CD14-positive monocyte (primary cell): ENCODE measurements around the gene MGAT5. TPM values are rescaled to one million over a fixed set of nuclear protein-coding genes. Genes with fewer than 3 reads are reported as not detected.

Experiments used
- DNase-seq, 3 donors: peaks; one replicate each; pipeline ENCODE4 v3.0.0-alpha.2; 2011 to 2022
- H2AFZ ChIP-seq: 2 replicates; pipeline ENCODE4 v1.6.0; 2012; ENCODE audit warnings: mild to moderate bottlenecking, low read depth, low read length, inconsistent platforms; ENCODE audit not compliant: insufficient read depth, poor library complexity, severe bottlenecking
- H3K27ac ChIP-seq, 2 donors: 1 replicate in 1 of 2; 2 replicates in 1 of 2; pipeline ENCODE4 v1.5.1; 2012 to 2013; ENCODE audit warnings: low read length in 2 of 2, control low read depth in 1 of 2, inconsistent platforms in 1 of 2, low read depth in 1 of 2, mild to moderate bottlenecking in 1 of 2
- H3K27me3 ChIP-seq, 2 donors: one replicate each; pipeline versions ENCODE4 v1.6.0 to v1.6.1; 2011 to 2013; ENCODE audit warnings: low read length in 2 of 2; ENCODE audit not compliant: control insufficient read depth in 2 of 2, insufficient read depth in 2 of 2
- H3K36me3 ChIP-seq, 2 donors: replicated peaks in 1 of 2; 1 replicate in 1 of 2; 2 replicates in 1 of 2; pipeline versions ENCODE4 v1.5.1 to v1.6.1; 2012 to 2013; ENCODE audit warnings: low read length in 2 of 2, control low read depth in 1 of 2, inconsistent platforms in 1 of 2, mild to moderate bottlenecking in 1 of 2; ENCODE audit not compliant: insufficient read depth in 2 of 2, control insufficient read depth in 1 of 2
- H3K4me1 ChIP-seq, 2 donors: 1 replicate in 1 of 2; 2 replicates in 1 of 2; pipeline versions ENCODE4 v1.5.1 to v1.6.1; 2012 to 2013; ENCODE audit warnings: low read length in 2 of 2, control low read depth in 1 of 2, inconsistent platforms in 1 of 2, mild to moderate bottlenecking in 1 of 2, moderate library complexity in 1 of 2; ENCODE audit not compliant: insufficient read depth in 2 of 2, control insufficient read depth in 1 of 2
- H3K4me2 ChIP-seq: replicated peaks from 2 replicates; pipeline ENCODE3; 2012; ENCODE audit warnings: low read length, moderate library complexity, mild to moderate bottlenecking; ENCODE audit not compliant: poor library complexity, severe bottlenecking; ENCODE audit errors: extremely low read depth
- H3K4me3 ChIP-seq, 3 experiments: fragments of 200-600 bp in 1 of 3; sonication (generic) in 1 of 3; replicated peaks in 1 of 3; 1 replicate in 2 of 3; 2 replicates in 1 of 3; pipeline ENCODE4 v1.5.1; 2011 to 2013; ENCODE audit warnings: low read length in 3 of 3, mild to moderate bottlenecking in 3 of 3, control low read depth in 2 of 3, low read depth in 2 of 3, inconsistent platforms in 1 of 3, moderate library complexity in 1 of 3
- H3K79me2 ChIP-seq: 2 replicates; pipeline ENCODE4 v1.6.0; 2012; ENCODE audit warnings: mild to moderate bottlenecking, control low read depth, inconsistent platforms, low read length, moderate library complexity; ENCODE audit not compliant: insufficient read depth
- H3K9ac ChIP-seq: 2 replicates; pipeline ENCODE4 v1.6.0; 2017; ENCODE audit warnings: low read length, mild to moderate bottlenecking; ENCODE audit not compliant: insufficient read depth, poor library complexity, severe bottlenecking
- H3K9me3 ChIP-seq, 2 donors: replicated peaks in 1 of 2; 1 replicate in 1 of 2; 2 replicates in 1 of 2; pipeline versions ENCODE4 v1.5.1 to v1.6.1; 2012 to 2013; ENCODE audit warnings: low read length in 2 of 2, control low read depth in 1 of 2; ENCODE audit not compliant: control insufficient read depth in 1 of 2, insufficient read depth in 1 of 2
- H4K20me1 ChIP-seq: 2 replicates; pipeline ENCODE4 v1.6.0; 2012; ENCODE audit warnings: mild to moderate bottlenecking, low read length, control low read depth, moderate library complexity; ENCODE audit not compliant: insufficient read depth
- H3K27ac Mint-ChIP-seq, 7 donors: one replicate each; pipeline ENCODE4 v1.8.0; 2020; ENCODE audit warnings: mild to moderate bottlenecking in 7 of 7, mixed read lengths in 7 of 7, moderate library complexity in 6 of 7, inconsistent platforms in 2 of 7
- H3K27me3 Mint-ChIP-seq, 3 donors: one replicate each; pipeline ENCODE4 v1.8.0; 2021 to 2022; ENCODE audit warnings: low read depth in 3 of 3, mild to moderate bottlenecking in 3 of 3, mixed read lengths in 3 of 3, moderate library complexity in 3 of 3, inconsistent platforms in 1 of 3
- H3K36me3 Mint-ChIP-seq, 2 donors: one replicate each; pipeline ENCODE4 v1.8.0; 2020; ENCODE audit warnings: mixed read lengths in 2 of 2, inconsistent platforms in 1 of 2, mild to moderate bottlenecking in 1 of 2
- H3K4me1 Mint-ChIP-seq: one replicate; pipeline ENCODE4 v1.8.0; 2020; ENCODE audit warnings: mild to moderate bottlenecking, mixed read lengths
- H3K4me3 Mint-ChIP-seq, 2 donors: one replicate each; pipeline ENCODE4 v1.8.0; 2020; ENCODE audit warnings: mild to moderate bottlenecking in 2 of 2, mixed read lengths in 2 of 2, moderate library complexity in 1 of 2
- H3K9me3 Mint-ChIP-seq, 7 donors: one replicate each; pipeline ENCODE4 v1.8.0; 2020 to 2022; ENCODE audit warnings: mixed read lengths in 7 of 7, mild to moderate bottlenecking in 6 of 7, moderate library complexity in 6 of 7, inconsistent platforms in 2 of 7
- CTCF ChIP-seq: fragments of 200-600 bp; IDR thresholded peaks from one replicate; pipeline ENCODE4 v1.8.0; 2022; ENCODE audit warnings: antibody characterized with exemption, mild to moderate bottlenecking
- WGBS: methylation state at CpG from one replicate; pipeline ENCODE4 v1.1.5; 2013; ENCODE audit warnings: missing lambda C conversion rate; ENCODE audit not compliant: insufficient coverage; 5-methylcytosine and 5-hydroxymethylcytosine counted together
- intact Hi-C, 2 donors: fragments of 100-400 bp; cut with micrococcal nuclease; formaldehyde crosslinking; loops; one replicate each; pipeline versions ENCODE4 v1.15.0 to v1.15.1; 2023
- polyA plus RNA-seq, 3 donors: library from polyadenylated mRNA; depleted of rRNA in 1 of 3; unstranded in 2 of 3; stranded (reverse) in 1 of 3; fragments of 300-500 nt in 2 of 3; fragments of >200 nt in 1 of 3; fragmentation: Illumina TruSeq in 2 of 3; gene quantifications; 1 replicate in 2 of 3; 2 replicates in 1 of 3; pipeline ENCODE4 v1.2.3, GENCODE V29; 2012 to 2021

The MGAT5 gene
- polyA plus RNA-seq, 3 donors, result 1.9 to 6.6 (median 2.4) TPM

GRCh38 chr2:134420920-134421319 is 167.0 kb downstream of the MGAT5 start:
- no peak overlapping the region for H2AFZ ChIP-seq
- intact Hi-C loops, result no loop called here
- WGBS, result 100% methylated on average over 1 of the region's 3 CpGs
- no peak overlapping the region for H3K27ac ChIP-seq
- H4K20me1 ChIP-seq, result no peaks in the 10 kb centered on the region
- H3K36me3 Mint-ChIP-seq, result peaks cover 52 to 53% of the 10 kb centered on the region in 2 donors
- H3K9me3 Mint-ChIP-seq, result no peaks in the 10 kb centered on the region
- no peaks in the 10 kb centered on the region for H3K9me3 ChIP-seq
- H3K27me3 ChIP-seq, result no peaks in the 10 kb centered on the region
- no peaks in the 10 kb centered on the region for H3K4me1 ChIP-seq
- peaks cover 2% of the 10 kb centered on the region for H3K4me1 Mint-ChIP-seq
- no peak overlapping the region for H3K9ac ChIP-seq
- no peak overlapping the region for H3K4me3 Mint-ChIP-seq
- no peak overlapping the region for H3K27ac Mint-ChIP-seq
- peaks cover 6 to 57% of the 10 kb centered on the region in 2 donors for H3K36me3 ChIP-seq
- no peak overlapping the region for H3K4me2 ChIP-seq
- H3K27me3 Mint-ChIP-seq, result no peaks in the 10 kb centered on the region
- no peak for DNase-seq
- no peak overlapping the region for H3K4me3 ChIP-seq
- no peaks in the 10 kb centered on the region for H3K79me2 ChIP-seq
- TF ChIP-seq CTCF, result no peak

- H3K27ac Mint-ChIP-seq, result peak overlapping the region in 1 of 7 donors; percentile 24
- peaks cover 6 to 58% of the 10 kb centered on the region in 2 donors for H3K36me3 ChIP-seq
Measured at GRCh38 chr2:134421556-134422328, 167.9 kb downstream of the MGAT5 start.

More at GRCh38 chr2:134421556-134422328, 167.9 kb downstream of the MGAT5 start:
- TF ChIP-seq CTCF, result no peak
- no peak overlapping the region for H3K9ac ChIP-seq
- H3K4me3 Mint-ChIP-seq, result no peak overlapping the region
- no peaks in the 10 kb centered on the region for H4K20me1 ChIP-seq
- 90% methylated on average over 4 of the region's 7 CpGs for WGBS
- no peaks in the 10 kb centered on the region for H3K27me3 Mint-ChIP-seq
- no peak overlapping the region for H3K4me3 ChIP-seq
- no peak overlapping the region for H3K27ac ChIP-seq
- no peaks in the 10 kb centered on the region for H3K9me3 Mint-ChIP-seq
- DNase-seq, result no peak
- H3K4me1 Mint-ChIP-seq, result peaks cover 2% of the 10 kb centered on the region
- no peaks in the 10 kb centered on the region for H3K4me1 ChIP-seq
- H3K79me2 ChIP-seq, result no peaks in the 10 kb centered on the region
- no peaks in the 10 kb centered on the region for H3K27me3 ChIP-seq
- H2AFZ ChIP-seq, result no peak overlapping the region
- no peaks in the 10 kb centered on the region for H3K9me3 ChIP-seq
- H3K36me3 Mint-ChIP-seq, result peaks cover 47 to 52% of the 10 kb centered on the region in 2 donors
- intact Hi-C loops, result no loop called here
- no peak overlapping the region for H3K4me2 ChIP-seq
